Measurements from ENCODE around the gene LDLRAD3.

The LDLRAD3 gene

GRCh38 chr11:36258730-36259360, 315.0 kb downstream of the LDLRAD3 start:
- peak; percentile 67 for DNase-seq

- DNase-seq, result no peak
Observed at GRCh38 chr11:36261094-36261493, 317.2 kb downstream of the LDLRAD3 start.

DNA sequence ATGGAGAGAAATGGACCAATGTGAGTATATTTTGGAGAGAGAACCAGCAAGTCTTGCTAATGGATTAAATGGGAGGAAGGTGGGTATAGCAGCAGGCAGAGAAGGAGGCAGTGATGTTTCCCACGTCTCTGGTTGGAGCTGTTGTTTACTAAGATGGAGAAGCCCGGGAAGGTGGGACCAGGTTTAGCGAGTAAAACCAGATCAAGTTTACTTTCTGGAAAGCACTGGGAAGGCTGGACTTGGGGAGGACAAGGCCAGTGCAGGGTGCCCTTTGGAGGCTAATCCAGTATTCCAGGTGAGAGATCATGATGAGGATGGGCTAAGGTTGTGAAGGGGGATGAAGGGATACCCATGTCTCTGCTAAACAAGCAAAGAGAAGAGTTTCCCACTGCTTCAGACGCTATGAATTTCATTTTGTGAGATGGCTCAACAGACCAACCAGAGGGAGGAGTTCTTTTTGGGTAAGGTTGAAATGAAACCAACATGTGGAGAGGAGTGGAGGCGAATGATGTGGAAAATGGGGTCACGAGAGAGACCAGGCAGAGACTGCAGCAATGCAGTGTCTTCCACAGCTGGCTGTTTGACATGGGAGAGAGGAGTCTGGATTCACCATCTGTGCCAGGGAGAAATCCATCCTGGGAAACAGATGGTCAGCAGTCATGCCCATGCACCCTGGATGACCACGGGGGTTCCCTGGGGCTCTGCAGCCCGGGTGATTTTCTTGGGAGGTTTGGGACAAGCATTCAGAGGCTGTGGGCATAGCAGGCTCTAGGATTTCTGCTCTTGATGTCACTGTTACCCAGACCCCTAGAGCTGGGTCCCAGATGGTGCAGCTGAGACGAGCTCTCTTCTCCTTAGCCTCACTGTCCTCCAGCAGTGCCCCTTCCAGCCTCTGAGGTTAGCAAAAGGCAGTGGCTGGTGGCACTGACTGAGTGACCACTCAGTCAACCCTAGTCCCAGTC, 320.4 kb downstream of the LDLRAD3 start:
- no peak for DNase-seq

DNA sequence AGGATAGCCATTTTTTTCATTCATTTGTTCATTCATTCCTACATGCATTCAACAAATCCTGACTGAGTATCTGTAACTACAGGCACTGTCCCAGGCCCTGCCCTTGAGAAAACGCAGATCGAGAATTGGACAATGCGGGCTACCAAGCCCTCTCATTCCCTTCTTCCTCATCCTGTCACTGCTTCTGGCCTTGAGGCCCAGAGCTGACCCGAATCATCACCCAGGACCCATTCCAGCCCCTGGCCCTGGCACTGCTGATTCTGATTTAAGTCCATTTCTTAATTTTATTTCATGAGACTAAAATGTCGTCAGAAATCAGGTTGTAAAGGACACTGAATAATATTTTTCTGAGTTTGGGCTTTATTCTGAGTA, 321.1 kb downstream of the LDLRAD3 start:
- no peak for DNase-seq

- DNase-seq, result peak; percentile 61
Observed at GRCh38 chr11:36265793-36266628, 322.1 kb downstream of the LDLRAD3 start.

GRCh38 chr11:36266767-36267166, 322.9 kb downstream of the LDLRAD3 start:
- no peak for DNase-seq

DNA sequence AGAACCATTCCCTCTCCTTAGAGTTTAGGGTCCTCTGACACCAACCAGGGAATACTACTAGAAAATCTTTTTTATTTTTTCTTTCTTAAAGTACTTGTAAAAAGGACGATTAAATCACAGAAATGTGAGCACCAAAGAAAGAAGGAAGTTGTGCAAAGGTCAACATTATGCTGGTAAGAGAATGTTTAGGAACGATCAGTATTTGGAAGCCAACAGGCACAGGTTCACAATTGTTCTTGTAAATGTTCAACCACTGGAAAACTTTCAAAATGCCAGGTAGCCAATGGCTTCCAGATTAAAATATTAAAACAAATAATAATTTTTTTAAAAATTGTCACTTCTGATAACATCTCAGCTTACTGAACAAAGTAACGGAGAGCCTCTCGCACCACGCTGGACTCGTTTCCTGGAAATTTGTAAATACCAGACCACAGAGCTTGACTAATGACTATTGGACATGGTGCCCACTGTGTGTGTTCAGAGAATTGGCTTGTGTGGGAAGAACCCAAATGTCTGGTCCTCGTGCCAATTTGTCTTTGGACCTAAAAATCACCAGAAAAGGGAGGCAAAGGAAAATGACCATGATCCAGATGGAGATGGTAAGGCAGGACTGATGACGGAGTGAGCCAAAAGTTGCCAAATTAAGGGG, 324.6 kb downstream of the LDLRAD3 start:
- no peak for DNase-seq

GRCh38 chr11:36270701-36271100, 326.8 kb downstream of the LDLRAD3 start:
- DNase-seq, result no peak

DNA sequence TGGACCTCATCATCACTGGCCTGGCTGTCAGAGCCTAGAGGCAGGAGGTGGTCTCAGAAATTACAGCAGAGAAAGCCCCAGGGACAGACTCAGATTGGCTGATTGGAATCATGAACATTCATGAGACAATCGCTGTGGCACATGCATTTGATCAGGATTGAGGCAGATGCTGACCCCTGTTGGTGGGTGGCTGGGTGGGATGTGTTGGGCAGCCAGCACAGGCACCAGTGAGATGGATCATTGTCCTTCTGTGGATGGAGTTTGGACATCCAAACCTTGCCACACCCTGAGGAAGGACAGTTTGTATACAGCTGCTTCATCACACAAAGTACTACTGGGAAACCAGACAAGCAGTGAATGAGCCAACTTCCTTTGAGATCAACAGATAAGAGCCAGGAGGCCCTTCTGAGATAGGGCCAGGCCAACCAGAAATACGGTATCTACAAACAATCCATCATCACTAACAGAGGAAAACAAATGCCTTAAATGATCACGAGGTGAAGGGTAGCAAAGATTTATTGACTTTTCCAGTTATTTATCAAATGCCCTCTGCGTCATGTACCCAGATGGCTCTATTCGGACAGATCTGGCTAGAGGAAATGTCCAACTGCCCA, 328.0 kb downstream of the LDLRAD3 start:
- DNase-seq, result no peak

DNA sequence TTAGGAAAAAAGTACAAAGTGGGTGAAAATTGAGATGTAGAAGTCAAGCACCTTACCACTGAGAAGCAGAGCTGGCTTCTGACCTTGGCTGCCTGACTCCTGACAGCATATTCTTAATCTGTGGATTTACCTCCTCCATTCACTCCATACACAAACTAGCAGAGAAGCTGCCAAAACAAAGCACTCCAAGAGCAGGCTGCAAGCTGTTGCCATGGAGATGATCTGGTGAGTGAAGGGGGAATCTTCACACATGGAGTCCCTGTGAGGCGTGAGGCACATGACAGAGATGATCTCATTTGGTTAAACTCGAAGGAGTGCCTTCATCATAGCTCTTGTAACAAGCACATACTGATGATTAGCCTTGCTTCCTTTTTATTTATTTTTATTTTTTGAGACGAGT, 329.2 kb downstream of the LDLRAD3 start:
- DNase-seq, result peak; percentile 74

DNA sequence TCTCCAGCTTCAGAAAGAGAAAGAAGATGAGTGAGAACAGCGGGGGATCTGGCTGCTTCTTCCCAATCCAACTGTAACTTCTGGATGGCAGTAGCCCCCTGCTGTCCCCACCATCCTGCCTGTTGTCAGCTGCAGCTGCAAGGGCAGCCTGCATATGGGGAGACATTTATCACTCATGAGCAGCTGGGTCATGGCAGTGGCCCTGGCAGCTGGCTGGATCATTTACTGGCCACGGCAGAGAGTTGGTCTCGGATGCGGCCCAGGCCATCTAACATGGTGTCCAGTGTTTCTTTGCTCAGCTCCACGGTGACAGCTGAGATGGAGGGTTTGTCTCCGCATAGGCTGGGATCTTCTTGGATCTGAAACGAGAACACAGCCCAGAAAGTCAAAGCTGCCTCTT, 330.6 kb downstream of the LDLRAD3 start:
- no peak for DNase-seq

DNA sequence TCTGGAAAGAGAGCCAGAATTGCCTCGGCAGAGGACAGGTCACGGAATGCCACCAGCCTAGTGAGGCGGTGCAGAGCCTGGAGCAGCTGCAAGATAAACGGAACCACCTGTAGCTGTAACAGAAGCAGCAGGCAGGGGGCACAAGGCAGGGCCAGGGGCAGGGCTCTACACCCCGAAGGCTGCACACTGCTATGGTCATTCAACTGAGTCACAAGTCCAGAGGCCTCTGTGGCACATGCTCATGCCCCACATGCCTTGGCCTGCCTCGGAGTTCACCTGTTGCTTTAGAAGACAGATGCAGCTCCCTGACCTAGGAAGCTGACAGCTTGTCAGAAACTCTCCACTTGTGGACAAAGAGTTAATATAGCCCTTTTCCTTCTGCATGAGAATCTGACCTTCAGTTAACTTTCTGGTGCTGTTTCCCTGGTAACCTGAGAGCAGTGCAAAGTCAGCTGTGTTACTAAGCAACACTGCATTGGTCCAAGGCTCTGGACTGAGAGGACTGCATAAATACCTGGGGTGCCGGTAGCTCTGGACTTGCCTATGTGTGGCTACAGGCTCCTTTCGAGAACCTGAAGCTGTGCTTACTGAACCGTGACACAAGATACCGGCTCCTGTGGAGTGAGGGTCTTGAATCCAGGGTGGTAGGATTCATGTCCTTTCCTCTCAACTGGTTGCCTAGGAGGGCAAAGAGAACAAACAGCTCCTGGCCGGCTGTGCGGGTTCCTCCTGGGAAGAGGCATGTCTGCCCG, 334.8 kb downstream of the LDLRAD3 start:
- DNase-seq, result no peak

DNA sequence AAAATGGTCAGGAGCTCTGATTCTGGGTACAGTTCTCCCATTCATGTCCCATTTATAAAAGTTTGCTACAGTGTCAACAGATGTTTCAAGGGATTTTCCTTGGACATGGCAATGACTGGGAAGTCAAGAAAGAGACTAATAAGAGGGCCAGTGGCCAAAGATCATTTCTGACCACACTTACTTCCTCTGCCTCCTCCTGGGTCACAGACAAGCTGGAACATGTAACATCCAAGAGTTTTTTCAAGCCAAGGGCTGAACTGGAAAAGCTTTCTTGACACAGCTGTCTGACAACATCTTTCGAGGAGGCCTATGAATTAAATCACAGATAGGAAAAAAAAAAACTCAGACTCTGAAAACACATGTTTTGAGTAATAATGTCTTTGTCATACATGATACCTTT, 336.7 kb downstream of the LDLRAD3 start:
- no peak for DNase-seq
